NCI-H1694 (cell line): ENCODE measurements around the gene EML1.
A peak's percentile ranks its signal among the peaks of the same experiment; 100 is the strongest.

Experiments
- DNase-seq: peaks from one replicate; lab custom pipeline; 2025; lab: John Stamatoyannopoulos, UW

Gene EML1

GRCh38 chr14:99872786-99873440, 79.7 kb downstream of the EML1 start:
- DNase-seq = no peak

- no peak for DNase-seq
Observed at GRCh38 chr14:99873653-99874052, 80.4 kb downstream of the EML1 start.

DNA sequence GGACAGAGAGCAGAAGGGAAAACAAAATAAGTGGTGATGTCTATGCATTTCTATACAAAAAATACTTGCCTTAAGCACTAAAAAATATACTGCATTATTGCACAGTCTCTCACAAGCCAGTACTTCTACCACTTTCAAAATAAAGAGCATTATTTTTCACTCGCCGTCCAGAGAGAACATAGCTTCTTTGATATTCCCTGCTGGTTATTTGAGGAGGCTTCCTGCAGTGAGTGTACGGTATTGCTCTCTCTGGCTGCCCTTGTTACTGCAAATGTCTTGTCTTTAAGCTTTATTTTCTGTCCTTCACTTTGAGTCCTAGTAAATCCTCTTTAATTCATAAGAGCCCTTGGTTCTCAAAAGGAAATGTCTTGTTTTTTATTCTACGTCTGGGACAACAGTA, 81.1 kb downstream of the EML1 start:
- no peak for DNase-seq

- DNase-seq = no peak
Observed at GRCh38 chr14:99875421-99875820, 82.2 kb downstream of the EML1 start.

DNA sequence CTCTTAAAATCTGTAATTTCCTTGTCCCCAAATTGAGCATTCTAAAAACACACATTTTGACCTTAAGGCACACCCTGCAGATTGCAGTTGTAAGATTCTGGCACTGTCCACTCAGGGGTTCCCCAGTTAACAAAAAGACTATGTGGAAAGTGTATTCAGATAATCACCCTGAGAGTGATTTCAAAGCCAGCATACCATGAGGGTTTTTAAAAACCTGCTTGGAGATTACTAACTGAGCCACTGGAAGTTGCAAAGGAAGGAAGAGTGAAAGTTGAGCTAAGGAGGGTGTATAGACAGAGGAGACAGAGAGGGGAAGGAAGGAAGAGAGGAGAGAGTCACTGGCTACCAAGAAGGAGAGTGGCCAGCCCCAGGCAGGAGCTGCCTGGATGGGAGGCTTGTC, 82.6 kb downstream of the EML1 start:
- no peak for DNase-seq

DNA sequence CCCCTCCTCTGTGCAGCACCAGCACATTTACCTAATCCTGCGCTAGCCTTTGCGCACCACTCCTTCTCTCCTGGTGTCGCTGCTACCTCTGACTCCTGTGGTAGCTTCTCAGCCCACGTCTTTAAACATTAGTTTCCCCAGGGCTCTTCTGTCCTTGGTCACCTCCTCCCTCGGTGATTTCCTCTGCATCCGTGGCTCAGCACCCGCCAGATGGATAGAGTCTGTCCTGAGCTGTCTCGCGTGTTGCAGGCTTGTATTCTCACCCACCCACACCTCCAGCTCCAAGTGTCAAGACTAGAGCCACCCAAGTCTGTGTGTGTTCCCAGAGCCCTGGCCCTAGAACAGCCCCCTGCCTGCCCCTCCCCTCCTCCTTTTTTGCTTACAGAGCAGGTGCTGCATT, 83.2 kb downstream of the EML1 start:
- no peak for DNase-seq

DNA sequence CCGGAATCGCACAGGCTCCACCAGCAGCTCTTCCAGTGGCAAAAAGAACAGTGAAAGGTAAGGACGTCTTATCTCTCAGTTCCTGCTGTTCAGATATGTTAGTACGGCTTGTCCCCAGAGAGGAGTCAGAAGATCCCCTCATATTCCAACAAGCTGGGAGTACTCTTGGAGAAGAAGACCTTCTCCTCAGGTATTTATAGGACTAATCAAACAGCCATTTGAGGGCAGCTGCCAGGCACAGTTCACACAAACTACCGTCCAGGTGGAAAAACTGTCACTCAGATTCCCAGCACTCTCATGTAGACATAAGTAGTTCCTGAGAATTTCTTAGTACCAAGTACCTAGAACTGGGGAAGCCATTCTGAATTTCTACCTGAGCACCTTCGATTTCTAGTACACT, 85.3 kb downstream of the EML1 start:
- no peak for DNase-seq

GRCh38 chr14:99879401-99880295, 86.4 kb downstream of the EML1 start:
- DNase-seq = no peak

GRCh38 chr14:99880651-99881420, 87.6 kb downstream of the EML1 start:
- no peak for DNase-seq

GRCh38 chr14:99883866-99884650, 90.8 kb downstream of the EML1 start:
- DNase-seq = no peak

DNA sequence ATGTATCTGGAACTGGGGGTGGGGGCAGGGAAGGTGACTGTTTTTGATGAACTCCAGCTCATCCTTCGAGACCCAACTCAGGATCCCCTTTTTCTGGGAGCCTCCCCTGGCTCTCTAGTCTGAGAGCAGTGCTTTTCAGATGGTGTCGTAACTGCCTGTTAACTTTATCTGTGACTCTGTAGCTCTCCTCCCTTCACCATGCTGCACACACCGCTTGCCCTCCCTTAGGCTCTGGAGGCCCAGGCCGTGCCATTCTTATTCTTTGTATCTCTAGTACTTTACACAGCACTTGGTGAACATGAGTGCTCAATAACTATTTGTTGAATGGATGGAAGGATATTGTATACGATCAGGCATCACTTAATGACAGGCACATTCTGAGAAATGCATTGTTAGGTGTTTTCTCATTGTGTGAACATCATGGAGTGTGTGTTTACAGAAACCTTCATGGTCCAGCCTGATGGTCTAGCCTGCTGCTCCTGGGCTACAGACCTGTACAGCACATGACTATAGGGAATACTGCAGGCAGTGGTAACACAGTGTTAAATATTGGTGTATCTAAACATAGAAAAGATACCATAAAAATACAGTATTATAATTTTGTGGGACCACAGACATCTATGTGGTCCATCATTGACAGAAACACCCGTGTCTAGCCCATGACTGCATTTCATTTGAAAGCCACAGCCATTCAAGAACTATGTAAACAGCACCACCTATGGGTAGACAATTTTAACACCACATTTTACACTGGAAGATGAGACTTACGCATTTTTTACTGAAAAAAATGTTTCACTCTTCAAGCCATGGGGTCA, 91.8 kb downstream of the EML1 start:
- peak; percentile 87 for DNase-seq

DNA sequence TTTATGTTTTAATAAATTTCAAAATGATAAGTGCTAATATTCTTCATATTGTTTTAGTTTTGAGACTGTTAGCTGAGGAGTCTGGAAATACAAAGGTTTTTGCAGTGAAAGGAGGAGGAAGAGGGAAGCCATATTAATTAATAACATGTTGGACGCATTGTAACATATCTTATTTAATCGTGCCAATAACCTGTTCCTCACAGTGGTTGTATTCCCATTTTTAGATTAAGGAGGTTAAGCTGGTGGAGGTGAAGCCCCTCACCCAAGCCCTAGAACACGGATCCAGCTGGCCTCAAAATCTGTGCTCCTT, 92.4 kb downstream of the EML1 start:
- no peak for DNase-seq

DNA sequence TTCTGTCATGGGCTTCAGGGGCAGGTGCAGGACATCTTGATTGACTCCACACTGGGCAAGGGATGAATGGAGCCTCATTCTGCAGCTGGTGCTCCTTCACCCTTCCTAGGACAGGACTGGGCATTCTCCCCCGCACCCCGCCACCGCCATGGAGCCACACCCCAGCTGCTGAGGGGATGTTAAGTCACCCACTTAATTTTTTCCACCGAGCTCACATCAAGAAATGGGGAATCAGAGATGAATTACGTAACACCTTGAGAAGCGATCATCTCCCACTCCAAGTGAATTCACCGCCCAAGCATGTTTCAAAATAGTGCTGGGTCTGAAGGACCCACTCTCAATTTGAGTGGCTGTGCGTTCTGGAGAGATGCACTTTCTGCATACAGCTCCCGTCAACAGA, 94.2 kb downstream of the EML1 start:
- DNase-seq = no peak

GRCh38 chr14:99888149-99888548, 94.9 kb downstream of the EML1 start:
- DNase-seq = no peak

DNA sequence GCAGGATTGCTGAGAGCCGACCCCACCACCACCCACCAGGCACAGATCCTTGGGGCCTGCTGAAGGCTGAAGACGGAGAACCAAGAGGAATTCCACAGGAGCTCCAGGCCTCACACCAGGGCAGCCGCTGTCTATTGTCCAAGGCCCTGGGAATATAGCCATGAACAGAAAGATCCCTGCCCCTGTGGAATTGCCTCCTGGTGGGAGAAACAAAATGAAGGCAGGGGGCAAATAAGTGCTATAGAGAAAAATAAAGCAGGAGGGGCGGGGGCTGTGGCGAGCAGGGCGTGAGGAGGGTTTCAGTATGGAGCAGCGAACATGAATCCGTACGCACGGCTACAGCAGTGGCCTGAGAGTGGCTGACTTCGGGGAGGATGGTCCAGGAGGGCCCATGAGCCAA, 96.1 kb downstream of the EML1 start:
- no peak for DNase-seq

DNA sequence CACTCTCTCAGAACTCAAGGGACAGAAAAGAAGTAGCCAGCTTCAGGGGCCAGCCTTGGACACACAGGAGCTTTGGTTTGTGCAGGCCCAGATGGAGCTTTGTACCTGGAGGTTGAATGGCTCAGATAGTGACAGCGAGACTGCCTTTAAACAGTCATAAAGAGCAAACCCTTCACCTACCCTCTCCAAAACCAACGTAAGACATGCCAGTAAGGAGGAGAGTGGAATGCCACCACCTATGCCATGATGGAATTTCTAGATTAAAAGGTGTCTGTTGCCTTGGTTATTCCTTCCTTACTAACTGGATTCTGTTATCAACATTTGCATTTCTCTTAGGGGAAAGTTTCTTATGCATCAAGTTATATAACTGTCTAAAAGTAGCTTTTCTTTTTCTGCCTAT, 98.1 kb downstream of the EML1 start:
- no peak for DNase-seq

DNA sequence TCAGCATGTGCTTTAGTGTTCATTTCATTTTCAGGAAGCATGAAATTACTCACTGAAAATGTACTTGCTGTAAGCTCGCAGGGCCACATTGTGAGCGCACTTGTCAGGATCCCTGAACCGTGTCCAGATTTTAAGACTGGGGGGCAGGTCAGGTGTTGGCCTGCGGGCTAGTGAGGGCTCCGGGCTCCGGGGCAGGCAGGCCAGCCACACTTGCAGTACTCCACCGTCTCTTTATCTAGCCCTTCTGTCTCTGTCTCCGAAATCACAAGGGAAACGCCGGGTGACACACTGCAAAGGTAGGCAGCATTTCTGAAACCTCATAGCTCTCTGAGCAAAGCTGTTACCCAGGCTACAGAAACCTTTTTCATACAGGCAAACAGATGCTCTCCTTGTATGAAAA, 98.7 kb downstream of the EML1 start:
- no peak for DNase-seq

- DNase-seq = no peak
Observed at GRCh38 chr14:99892406-99892805, 99.2 kb downstream of the EML1 start.

DNA sequence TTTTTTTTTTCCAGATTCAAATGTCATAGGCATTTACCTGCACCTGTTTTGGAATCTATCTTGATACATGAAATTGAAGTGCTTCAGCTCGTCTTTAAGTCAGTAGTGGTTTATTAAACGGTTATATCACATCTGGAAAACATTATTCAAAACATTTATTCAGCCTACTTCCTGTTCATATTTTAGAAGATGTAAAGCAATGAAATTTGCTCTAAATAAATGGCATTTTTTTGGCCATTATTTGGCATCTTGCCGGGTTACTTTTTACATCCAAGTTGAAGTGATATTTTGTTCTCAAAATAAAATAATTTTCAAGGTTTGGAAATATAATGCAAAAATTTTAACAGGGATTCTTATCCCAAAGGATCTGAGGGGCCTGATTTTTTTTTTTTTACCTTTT, 103.1 kb downstream of the EML1 start:
- no peak for DNase-seq

DNA sequence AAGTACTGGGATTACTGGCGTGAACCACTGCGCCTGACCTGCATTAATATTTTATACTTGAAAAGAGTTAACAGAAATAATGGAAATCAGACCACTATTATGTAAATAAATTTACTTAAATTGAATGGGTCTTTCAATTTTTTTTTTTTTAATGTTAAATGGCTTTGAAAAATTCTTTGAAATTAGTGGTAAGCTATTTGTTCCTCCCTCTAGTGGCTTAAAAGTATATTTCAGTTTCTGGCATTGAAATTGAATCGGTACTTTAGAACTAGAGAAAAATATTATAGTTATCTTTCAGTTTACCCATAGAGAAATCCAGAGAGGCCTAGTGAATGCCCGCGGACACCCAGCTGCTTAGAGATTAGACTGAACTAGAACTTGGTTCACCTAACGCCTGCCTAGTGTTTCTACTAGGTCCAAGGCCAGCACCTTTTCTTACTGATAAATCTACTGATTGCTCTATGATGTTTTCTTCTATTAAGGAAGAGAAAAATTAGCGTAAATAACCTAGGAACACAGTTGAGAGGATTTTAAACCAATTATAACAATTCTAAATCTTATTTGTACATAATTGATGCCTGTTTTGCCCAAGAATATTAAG, 106.5 kb downstream of the EML1 start:
- DNase-seq = peak; percentile 74

- no peak for DNase-seq
Observed at GRCh38 chr14:99902925-99903324, 109.7 kb downstream of the EML1 start.
